Measurements from ENCODE around the gene MRPL23.

DNA sequence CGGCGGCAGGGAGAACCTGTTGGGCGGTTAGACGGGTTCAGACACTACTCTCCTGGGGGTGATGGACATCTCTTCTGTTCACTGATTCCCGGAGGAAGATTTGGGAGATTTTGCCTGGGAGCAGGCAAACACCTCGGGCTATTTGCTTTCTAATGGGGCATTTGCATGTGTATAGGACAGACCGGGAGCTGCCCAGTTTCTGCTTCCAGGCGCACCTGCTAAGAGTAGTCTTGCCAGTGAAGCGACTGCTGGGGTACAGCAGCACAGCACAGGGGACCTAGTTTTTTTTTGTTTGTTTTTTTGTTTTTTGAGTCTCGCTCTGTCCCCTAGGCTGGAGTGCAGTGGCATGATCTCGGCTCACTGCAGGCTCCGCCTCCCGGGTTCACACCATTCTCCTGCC, 57.3 kb downstream of the MRPL23 start:
- TF ChIP-seq, protein P1, sequence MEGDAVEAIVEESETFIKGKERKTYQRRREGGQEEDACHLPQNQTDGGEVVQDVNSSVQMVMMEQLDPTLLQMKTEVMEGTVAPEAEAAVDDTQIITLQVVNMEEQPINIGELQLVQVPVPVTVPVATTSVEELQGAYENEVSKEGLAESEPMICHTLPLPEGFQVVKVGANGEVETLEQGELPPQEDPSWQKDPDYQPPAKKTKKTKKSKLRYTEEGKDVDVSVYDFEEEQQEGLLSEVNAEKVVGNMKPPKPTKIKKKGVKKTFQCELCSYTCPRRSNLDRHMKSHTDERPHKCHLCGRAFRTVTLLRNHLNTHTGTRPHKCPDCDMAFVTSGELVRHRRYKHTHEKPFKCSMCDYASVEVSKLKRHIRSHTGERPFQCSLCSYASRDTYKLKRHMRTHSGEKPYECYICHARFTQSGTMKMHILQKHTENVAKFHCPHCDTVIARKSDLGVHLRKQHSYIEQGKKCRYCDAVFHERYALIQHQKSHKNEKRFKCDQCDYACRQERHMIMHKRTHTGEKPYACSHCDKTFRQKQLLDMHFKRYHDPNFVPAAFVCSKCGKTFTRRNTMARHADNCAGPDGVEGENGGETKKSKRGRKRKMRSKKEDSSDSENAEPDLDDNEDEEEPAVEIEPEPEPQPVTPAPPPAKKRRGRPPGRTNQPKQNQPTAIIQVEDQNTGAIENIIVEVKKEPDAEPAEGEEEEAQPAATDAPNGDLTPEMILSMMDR (optimal IDR thresholded peaks at IDR 0.05 in 1 of 3, IDR thresholded peaks at IDR 0.05 in 1 of 3, conservative IDR thresholded peaks at IDR 0.05 in 1 of 3; ENCODE audit: extremely low read depth in 1 of 3, insufficient read depth in 2 of 3, low read length in 3 of 3), result no peak
- no peak for TF ChIP-seq EZH2 (IDR thresholded peaks at IDR 0.05; ENCODE audit: low read length)

Data from keratinocyte (primary cell).